ENCODE data around the gene AKNA. TPM values are rescaled to one million over a fixed set of nuclear protein-coding genes. Genes with fewer than 3 reads are reported as not detected.

Gene AKNA
- total RNA-seq, 2 donors from 2014 or later = 3.1 to 7.8 TPM

DNA sequence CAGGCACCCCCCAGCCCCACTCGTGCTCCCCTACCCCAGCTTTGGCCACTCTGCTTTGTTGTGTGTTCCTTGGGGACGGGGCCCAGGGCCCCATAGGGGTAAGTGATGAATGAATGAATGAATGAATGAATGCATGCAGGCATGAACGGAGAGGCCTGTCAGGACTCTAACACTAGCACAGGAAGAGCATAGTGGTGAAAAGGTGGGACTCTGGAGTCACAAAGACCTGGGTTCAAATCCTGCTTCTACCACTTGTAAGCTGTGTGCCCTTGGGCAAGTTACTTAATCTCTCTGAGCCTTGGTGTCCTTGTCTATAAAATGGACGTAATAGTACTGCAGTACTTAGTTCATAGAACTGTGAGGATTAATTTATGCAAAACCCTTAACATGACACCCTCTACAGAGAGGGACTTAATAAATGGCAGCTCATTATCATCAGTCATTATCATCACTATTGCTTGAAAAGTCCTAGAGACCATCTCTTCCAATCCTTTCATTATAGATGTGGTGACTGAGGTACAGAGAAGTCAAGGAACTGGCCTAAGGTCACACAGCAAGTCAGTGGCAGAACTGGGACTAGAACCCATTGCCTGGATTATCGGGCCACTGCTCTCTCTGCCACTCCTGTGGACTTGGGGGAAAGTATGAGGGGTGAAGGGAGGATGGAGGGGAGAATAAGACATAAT is 44.9 kb downstream of the AKNA start:
- TF ChIP-seq, protein P1, sequence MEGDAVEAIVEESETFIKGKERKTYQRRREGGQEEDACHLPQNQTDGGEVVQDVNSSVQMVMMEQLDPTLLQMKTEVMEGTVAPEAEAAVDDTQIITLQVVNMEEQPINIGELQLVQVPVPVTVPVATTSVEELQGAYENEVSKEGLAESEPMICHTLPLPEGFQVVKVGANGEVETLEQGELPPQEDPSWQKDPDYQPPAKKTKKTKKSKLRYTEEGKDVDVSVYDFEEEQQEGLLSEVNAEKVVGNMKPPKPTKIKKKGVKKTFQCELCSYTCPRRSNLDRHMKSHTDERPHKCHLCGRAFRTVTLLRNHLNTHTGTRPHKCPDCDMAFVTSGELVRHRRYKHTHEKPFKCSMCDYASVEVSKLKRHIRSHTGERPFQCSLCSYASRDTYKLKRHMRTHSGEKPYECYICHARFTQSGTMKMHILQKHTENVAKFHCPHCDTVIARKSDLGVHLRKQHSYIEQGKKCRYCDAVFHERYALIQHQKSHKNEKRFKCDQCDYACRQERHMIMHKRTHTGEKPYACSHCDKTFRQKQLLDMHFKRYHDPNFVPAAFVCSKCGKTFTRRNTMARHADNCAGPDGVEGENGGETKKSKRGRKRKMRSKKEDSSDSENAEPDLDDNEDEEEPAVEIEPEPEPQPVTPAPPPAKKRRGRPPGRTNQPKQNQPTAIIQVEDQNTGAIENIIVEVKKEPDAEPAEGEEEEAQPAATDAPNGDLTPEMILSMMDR (IDR thresholded peaks at IDR 0.05) = no peak
- no peaks in the 10 kb centered on the region for H3K27me3 ChIP-seq
- no peaks in the 10 kb centered on the region for H3K4me1 ChIP-seq
- H3K9me3 ChIP-seq = no peaks in the 10 kb centered on the region
- no peak for DNase-seq (ENCODE audit: low spot score)
- peaks cover 80% of the 10 kb centered on the region for H3K36me3 ChIP-seq
- H3K27ac ChIP-seq = no peak overlapping the region
- H3K4me3 ChIP-seq = no peak overlapping the region

DNA sequence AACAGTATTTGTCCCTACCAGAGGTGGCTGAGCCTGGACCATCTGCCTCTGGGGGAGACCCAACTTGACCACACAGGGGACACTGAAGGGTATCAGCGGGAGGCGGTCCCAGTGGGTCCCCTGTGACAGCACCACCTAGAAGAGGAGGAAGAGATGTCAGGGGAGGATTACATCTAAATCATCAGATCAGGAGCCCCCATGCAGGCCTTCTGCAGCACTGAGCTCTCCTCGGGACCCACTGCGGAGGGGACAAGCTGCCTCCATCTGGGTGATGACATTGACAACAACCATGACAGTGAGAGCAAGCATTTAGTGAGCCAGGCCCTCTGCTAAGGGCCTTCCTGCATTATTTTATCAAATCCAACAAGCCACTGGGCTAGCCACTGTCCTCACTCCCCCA is 45.8 kb downstream of the AKNA start:
- Histone ChIP-seq H3K9me3 (no peaks in the 10 kb centered on the region), H3K27me3 (no peaks in the 10 kb centered on the region), H3K4me1 (no peaks in the 10 kb centered on the region), H3K36me3 (peaks cover 80% of the 10 kb centered on the region), H3K4me3 (no peak overlapping the region), H3K27ac (no peak overlapping the region)
- TF ChIP-seq, protein P1 (IDR thresholded peaks at IDR 0.05) = no peak
- no peak for DNase-seq (ENCODE audit: low spot score)

DNA sequence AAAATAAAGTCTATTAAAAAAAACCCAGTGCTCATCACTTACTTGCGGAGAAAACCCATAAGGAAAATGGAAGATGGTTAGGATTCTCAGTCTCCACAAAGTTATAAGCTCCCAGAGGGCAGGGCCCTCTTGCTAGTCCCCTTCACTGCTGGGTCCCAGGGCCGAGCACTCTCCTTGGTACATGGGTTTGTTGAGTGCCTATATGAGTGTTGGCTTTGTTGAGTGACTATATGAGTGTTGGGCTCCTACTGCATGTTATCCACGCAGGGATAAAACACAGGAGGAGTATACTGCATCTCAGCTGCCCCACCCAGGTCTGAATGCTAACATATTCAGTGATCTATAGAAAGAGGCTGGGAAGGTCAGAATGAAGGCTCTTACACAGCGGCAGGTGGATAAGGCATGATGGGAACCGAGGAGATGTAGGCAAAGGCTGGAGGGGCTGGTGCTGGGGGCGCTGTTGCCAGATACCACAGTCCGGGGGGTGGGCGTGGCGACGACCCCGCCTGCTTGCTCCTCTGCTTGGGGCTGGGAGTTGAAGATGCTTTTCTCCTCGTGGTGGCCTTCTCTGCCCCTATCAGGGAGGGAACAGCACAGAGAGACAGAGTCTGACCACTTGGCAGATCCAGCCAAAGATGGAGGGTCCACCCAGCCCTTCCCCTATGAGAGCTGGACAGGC is 46.5 kb downstream of the AKNA start:
- DNase-seq (ENCODE audit: low spot score) = no peak
- TF ChIP-seq, protein P1 (IDR thresholded peaks at IDR 0.05) = no peak

DNA sequence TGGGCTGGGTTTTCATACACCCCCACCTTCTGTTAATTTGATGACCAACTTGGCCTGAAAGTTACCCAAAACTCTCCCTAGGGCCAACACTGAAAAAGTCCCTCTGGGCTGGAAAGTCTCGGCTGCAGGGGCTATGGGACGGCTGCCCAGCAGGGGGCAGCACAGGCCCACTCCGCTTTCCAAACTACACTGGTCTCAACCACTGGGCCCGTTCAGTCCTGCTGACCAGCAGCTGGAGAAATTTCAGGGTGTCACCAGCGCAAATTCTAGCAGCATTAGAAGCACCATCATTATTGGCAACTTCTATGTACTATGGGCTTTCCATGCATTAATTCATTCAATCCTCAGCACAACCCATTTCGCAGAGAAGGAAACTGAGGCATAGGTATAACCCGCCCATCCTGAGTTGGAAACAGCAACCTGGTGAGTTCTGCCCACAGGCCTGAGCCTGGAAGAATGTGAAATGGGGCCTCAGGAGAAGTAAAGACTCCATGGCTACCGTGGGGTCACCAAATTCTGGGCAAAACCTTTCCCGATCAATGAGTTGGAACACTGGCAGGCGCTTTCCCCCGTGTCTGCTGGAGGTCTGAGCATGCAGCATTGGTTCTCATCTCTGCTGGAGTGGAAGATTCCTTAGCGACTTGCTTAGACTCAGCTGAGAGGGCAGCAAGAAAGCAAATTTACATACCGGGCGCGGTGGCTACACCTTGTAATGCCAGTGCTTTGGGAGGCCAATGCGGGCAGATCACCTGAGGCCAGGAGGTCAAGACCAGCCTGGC is 48.5 kb downstream of the AKNA start:
- no peak for DNase-seq (ENCODE audit: low spot score)
- no peak overlapping the region for H3K27ac ChIP-seq
- H3K4me1 ChIP-seq = no peaks in the 10 kb centered on the region
- TF ChIP-seq, protein P1 (IDR thresholded peaks at IDR 0.05) = peak; percentile 64 to 76
- H3K4me3 ChIP-seq = no peak overlapping the region
- no peaks in the 10 kb centered on the region for H3K27me3 ChIP-seq
- no peaks in the 10 kb centered on the region for H3K9me3 ChIP-seq
- peaks cover 62% of the 10 kb centered on the region for H3K36me3 ChIP-seq

More for the DNA sequence above, 46.5 kb downstream of the AKNA start:
- H3K36me3 ChIP-seq = peaks cover 79% of the 10 kb centered on the region
- H3K4me3 ChIP-seq = no peak overlapping the region
- H3K4me1 ChIP-seq = no peaks in the 10 kb centered on the region
- H3K27ac ChIP-seq = no peak overlapping the region
- H3K9me3 ChIP-seq = no peaks in the 10 kb centered on the region
- H3K27me3 ChIP-seq = no peaks in the 10 kb centered on the region

DNA sequence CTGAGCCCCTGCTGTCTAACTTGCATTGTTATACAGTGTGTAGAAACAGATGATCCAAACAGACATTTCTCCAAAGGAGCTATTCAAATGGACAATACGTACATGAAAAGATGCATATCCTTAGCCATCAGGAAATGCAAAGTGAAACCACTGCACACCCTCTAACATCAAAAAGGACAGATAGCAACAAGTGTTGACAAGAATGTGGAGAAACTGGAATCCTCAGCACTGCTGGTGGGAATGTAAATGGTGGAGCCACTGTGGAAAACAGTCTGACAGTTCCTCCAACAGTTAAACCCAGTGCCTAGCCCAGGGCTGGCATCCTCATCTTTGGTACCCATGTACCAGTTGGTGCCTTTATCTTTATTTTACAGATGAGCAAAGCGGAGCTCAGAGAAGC is 49.6 kb downstream of the AKNA start:
- TF ChIP-seq, protein P1 (IDR thresholded peaks at IDR 0.05) = no peak
- Histone ChIP-seq H3K9me3 (no peaks in the 10 kb centered on the region), H3K27me3 (no peaks in the 10 kb centered on the region), H3K4me1 (no peaks in the 10 kb centered on the region), H3K27ac (no peak overlapping the region), H3K4me3 (no peak overlapping the region), H3K36me3 (peaks cover 51% of the 10 kb centered on the region)
- DNase-seq (ENCODE audit: low spot score) = no peak

Data from right atrium auricular region (tissue), 2 donors.